CD4-positive, alpha-beta T cell (primary cell): ENCODE measurements around the gene SRC. TPM values are rescaled to one million over a fixed set of nuclear protein-coding genes. Genes with fewer than 3 reads are reported as not detected.

Experiments used
- ATAC-seq: fragments of 200-7000 bp; cut with Tn5 transposase; one replicate; pipeline ENCODE4 v1.10.0; 2022; ENCODE audit warnings: mild to moderate bottlenecking; ENCODE audit not compliant: poor library complexity
- CTCF ChIA-PET: fragments of 350-600 bp; sonication (Branson Sonifier 250); formaldehyde crosslinking; loops from one replicate; lab custom pipeline; 2021; ENCODE audit warnings: antibody characterized with exemption, inconsistent platforms; lab: Charles Lee
- POLR2A ChIA-PET: fragments of 350-600 bp; sonication (Branson Sonifier 250); formaldehyde crosslinking; loops from one replicate; lab custom pipeline; 2021; ENCODE audit warnings: antibody characterized with exemption, inconsistent platforms; lab: Charles Lee
- DNase-seq, 14 experiments: peaks; one replicate each; pipeline ENCODE4 v3.0.0-alpha.2; 2013 to 2020; ENCODE audit warnings: mixed read lengths in 2 of 14
- H3K27ac ChIP-seq, 2 donors: one replicate each; pipeline versions ENCODE4 v1.5.1 to v1.7.0; 2013; ENCODE audit warnings: low read length in 2 of 2, low read depth in 1 of 2, mild to moderate bottlenecking in 1 of 2
- H3K27me3 ChIP-seq, 2 experiments: 1 replicate in 1 of 2; 2 replicates in 1 of 2; pipeline versions ENCODE4 v1.6.1 to v1.7.0; 2013; ENCODE audit warnings: low read length in 2 of 2, control low read depth in 1 of 2, mild to moderate bottlenecking in 1 of 2, moderate library complexity in 1 of 2; ENCODE audit not compliant: insufficient read depth in 2 of 2, control insufficient read depth in 1 of 2
- H3K36me3 ChIP-seq: one replicate; pipeline ENCODE4 v1.6.1; 2013; ENCODE audit warnings: low read length, control low read depth; ENCODE audit not compliant: insufficient read depth
- H3K4me1 ChIP-seq: one replicate; pipeline ENCODE4 v1.6.1; 2013; ENCODE audit warnings: low read length, control low read depth; ENCODE audit not compliant: insufficient read depth
- H3K4me3 ChIP-seq: one replicate; pipeline ENCODE4 v1.5.1; 2013; ENCODE audit warnings: mild to moderate bottlenecking, low read length, moderate library complexity
- H3K9me3 ChIP-seq, 2 experiments: 1 replicate in 1 of 2; 2 replicates in 1 of 2; pipeline versions ENCODE4 v1.6.1 to v1.7.0; 2013; ENCODE audit warnings: low read length in 2 of 2, mild to moderate bottlenecking in 2 of 2, control low read depth in 1 of 2, moderate library complexity in 1 of 2; ENCODE audit not compliant: control insufficient read depth in 1 of 2, insufficient read depth in 1 of 2
- H3K27ac Mint-ChIP-seq: one replicate; pipeline ENCODE4 v1.8.0; 2020; ENCODE audit warnings: mixed read lengths
- H3K27me3 Mint-ChIP-seq: one replicate; pipeline ENCODE4 v1.8.0; 2021; ENCODE audit warnings: mixed read lengths
- H3K36me3 Mint-ChIP-seq: one replicate; pipeline ENCODE4 v1.8.0; 2021; ENCODE audit warnings: low read depth, mixed read lengths
- H3K4me1 Mint-ChIP-seq: one replicate; pipeline ENCODE4 v1.8.0; 2021; ENCODE audit warnings: low read depth, mixed read lengths
- H3K4me3 Mint-ChIP-seq: one replicate; pipeline ENCODE4 v1.8.0; 2020; ENCODE audit warnings: mild to moderate bottlenecking, mixed read lengths
- H3K9me3 Mint-ChIP-seq: one replicate; pipeline ENCODE4 v1.8.0; 2020; ENCODE audit warnings: mixed read lengths
- intact Hi-C, 2 experiments: fragments of 100-400 bp; cut with DNase I in 1 of 2; cut with micrococcal nuclease in 1 of 2; formaldehyde crosslinking; loops; one replicate each; pipeline versions ENCODE4 v1.15.1 to v1.9.0; 2023 to 2025; cut with DNase I, micrococcal nuclease
- total RNA-seq, 174 experiments: library from RNA in 2 of 174; stranded (reverse) in 2 of 174; gene quantifications; one replicate each; pipeline ENCODE4 v1.2.3 and lab custom pipeline; 2021 to 2026
- TF ChIP-seq, protein P1 (sequence below): fragments of 200-600 bp; IDR thresholded peaks from one replicate; pipeline ENCODE4 v1.8.0; 2022; ENCODE audit warnings: antibody characterized with exemption, mild to moderate bottlenecking

SRC gene
- total RNA-seq, 2 experiments from 2014 or later = 2.5 to 3.1 TPM

DNA sequence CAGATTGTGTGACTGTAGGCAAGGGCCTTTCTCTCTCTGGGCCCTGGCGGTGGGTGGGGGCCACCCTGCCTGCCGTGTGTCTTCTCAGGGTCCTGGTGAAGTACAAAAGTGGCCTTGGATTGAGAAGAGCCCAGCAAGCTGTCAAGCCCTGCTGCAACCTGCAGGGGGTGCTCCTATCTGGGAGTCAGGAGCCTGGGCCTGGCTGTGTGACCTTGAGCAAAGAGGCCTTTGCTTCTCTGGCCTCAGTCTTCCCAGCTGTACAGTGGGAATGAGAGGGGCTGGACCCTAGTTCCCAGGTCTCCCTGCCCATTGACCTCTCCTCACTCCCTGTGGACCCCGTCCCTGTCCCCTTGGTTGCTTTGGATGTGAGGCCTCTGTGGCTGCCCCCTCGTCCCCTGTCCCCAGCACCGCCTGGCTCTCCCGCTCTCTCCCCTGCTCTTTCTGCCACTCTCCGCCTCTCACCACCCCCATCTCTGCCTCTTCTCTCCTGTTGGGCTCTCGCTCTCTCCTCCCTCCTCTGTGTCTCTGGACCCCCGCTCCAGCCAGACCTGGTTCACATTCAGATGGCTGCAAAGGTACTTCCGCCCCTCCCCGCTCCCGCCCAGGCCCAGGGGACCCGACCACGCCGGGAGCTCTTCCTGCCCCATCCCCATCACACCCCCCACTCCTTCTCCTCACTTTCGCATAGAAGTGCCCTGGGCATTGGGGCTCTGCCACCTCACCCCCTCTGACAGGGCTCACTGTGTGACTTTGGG lies 46.7 kb downstream of the SRC start:
- Histone ChIP-seq H3K27me3 (no peaks in the 10 kb centered on the region), H3K4me3 (no peak overlapping the region), H3K36me3 (no peaks in the 10 kb centered on the region), H3K9me3 (peaks cover 0 to 4% of the 10 kb centered on the region in 2 experiments), H3K27ac (no peak overlapping the region), H3K4me1 (no peaks in the 10 kb centered on the region)
- H3K4me1 Mint-ChIP-seq = no peaks in the 10 kb centered on the region
- CTCF ChIA-PET = no interaction called here
- H3K4me3 Mint-ChIP-seq = no peak overlapping the region
- intact Hi-C loops = loop anchor here in 1 of 2 experiments (5.0 kb wide), 1 partner anchor 140 kb away; no protein-coding TSS in a partner anchor
- DNase-seq (peak in 1 of 14 experiments; percentile 7), ATAC-seq (no peak)
- no peaks in the 10 kb centered on the region for H3K36me3 Mint-ChIP-seq
- TF ChIP-seq, protein P1, sequence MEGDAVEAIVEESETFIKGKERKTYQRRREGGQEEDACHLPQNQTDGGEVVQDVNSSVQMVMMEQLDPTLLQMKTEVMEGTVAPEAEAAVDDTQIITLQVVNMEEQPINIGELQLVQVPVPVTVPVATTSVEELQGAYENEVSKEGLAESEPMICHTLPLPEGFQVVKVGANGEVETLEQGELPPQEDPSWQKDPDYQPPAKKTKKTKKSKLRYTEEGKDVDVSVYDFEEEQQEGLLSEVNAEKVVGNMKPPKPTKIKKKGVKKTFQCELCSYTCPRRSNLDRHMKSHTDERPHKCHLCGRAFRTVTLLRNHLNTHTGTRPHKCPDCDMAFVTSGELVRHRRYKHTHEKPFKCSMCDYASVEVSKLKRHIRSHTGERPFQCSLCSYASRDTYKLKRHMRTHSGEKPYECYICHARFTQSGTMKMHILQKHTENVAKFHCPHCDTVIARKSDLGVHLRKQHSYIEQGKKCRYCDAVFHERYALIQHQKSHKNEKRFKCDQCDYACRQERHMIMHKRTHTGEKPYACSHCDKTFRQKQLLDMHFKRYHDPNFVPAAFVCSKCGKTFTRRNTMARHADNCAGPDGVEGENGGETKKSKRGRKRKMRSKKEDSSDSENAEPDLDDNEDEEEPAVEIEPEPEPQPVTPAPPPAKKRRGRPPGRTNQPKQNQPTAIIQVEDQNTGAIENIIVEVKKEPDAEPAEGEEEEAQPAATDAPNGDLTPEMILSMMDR = no peak
- no peak overlapping the region for H3K27ac Mint-ChIP-seq
- H3K27me3 Mint-ChIP-seq = no peaks in the 10 kb centered on the region
- no peaks in the 10 kb centered on the region for H3K9me3 Mint-ChIP-seq
- POLR2A ChIA-PET = no interaction called here

DNA sequence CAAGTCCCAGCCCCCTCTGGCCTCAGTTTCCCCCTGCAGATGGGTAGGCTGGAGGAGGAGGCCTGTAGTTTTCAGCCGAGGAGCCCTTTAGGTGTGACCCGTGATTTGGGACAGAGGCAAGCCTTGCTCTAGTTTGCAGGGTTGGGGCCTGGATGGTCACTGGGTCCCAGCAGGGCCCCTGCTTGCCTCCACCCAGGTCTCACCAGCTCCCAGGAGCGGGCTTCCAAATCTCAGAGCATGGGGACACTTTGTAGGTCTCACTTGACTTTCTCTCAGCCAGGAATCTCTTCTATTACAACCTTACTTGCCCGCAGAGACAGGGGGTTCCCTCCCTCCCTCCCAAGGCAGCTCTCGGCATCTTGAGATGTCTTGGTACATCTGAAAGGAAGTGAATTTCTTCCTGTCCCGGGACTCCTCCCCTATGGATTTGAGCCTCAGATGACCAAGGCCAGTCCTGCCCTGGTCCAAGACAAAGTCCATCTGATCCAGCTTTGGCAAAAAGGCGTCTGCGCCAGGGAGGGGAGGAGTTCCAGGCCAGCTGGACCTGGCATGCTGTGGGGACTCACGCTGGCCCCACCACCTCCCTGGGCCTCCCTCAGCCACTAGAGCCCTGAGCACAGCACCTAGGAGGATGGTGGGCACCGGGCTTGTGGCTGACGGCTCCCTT lies 47.4 kb downstream of the SRC start:
- no peak overlapping the region for H3K27ac ChIP-seq
- no peak for ATAC-seq
- ChIA-PET POLR2A (no interaction called here), CTCF (no interaction called here)
- TF ChIP-seq, protein P1 = no peak
- H3K4me1 Mint-ChIP-seq = no peaks in the 10 kb centered on the region
- no peak overlapping the region for H3K4me3 ChIP-seq
- no peak overlapping the region for H3K27ac Mint-ChIP-seq
- no peaks in the 10 kb centered on the region for H3K9me3 Mint-ChIP-seq
- H3K4me1 ChIP-seq = no peaks in the 10 kb centered on the region
- no peaks in the 10 kb centered on the region for H3K27me3 ChIP-seq
- no peaks in the 10 kb centered on the region for H3K36me3 ChIP-seq
- H3K9me3 ChIP-seq = peaks cover 0 to 4% of the 10 kb centered on the region in 2 experiments
- DNase-seq = no peak
- no peaks in the 10 kb centered on the region for H3K27me3 Mint-ChIP-seq
- no peak overlapping the region for H3K4me3 Mint-ChIP-seq
- no peaks in the 10 kb centered on the region for H3K36me3 Mint-ChIP-seq
- intact Hi-C loops = loop anchor here in 1 of 2 experiments (5.0 kb wide), 1 partner anchor 139 kb away; no protein-coding TSS in a partner anchor

DNA sequence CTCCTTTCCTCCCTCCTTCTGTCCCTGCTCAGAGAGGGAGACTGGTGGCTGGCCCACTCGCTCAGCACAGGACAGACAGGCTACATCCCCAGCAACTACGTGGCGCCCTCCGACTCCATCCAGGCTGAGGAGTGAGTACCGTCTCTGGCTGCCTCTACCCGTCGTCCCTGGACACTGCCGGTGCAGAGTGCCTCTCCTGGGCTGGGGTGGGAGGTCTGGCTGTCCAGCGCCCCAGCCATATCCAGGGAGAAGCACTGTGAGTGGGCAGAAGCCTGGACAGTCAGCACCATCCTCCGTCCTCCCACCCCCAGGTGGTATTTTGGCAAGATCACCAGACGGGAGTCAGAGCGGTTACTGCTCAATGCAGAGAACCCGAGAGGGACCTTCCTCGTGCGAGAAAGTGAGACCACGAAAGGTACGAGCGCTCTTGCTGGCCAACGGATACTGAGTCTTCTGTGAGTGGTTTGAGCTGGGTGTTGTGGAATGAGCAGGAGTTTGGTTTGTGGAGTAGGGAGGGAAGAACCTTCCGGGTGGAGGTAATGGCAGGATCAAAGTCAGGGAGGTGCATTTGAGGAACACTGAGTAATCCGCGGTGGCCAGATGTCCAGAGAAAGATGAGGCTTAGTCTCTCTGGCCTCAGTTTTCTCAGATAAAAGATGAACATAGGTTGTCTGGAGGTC lies 48.1 kb downstream of the SRC start:
- Mint-ChIP-seq H3K27ac (no peak overlapping the region), H3K36me3 (no peaks in the 10 kb centered on the region), H3K4me1 (no peaks in the 10 kb centered on the region), H3K4me3 (no peak overlapping the region), H3K27me3 (no peaks in the 10 kb centered on the region), H3K9me3 (no peaks in the 10 kb centered on the region)
- ChIA-PET CTCF (no interaction called here), POLR2A (no interaction called here)
- Histone ChIP-seq H3K27me3 (no peaks in the 10 kb centered on the region), H3K4me1 (no peaks in the 10 kb centered on the region), H3K27ac (no peak overlapping the region), H3K36me3 (no peaks in the 10 kb centered on the region), H3K4me3 (no peak overlapping the region), H3K9me3 (peaks cover 0 to 4% of the 10 kb centered on the region in 2 experiments)
- intact Hi-C loops = loop anchor here in 1 of 2 experiments (5.0 kb wide), 1 partner anchor 138 kb away; no protein-coding TSS in a partner anchor
- DNase-seq = no peak
- TF ChIP-seq, protein P1 = no peak
- no peak for ATAC-seq
